Activated CD8-positive, alpha-beta memory T cell treated with anti-CD3 and anti-CD28 coated beads, Interleukin-2, amount 50 U/mL, for 1 hour (primary cell): ENCODE results near the gene ADGRA1.

ENCODE experiments used
- DNase-seq: peaks from one replicate; pipeline ENCODE4 v3.0.0-alpha.2; 2020; ENCODE audit errors: extremely low read depth

ADGRA1 gene

DNA sequence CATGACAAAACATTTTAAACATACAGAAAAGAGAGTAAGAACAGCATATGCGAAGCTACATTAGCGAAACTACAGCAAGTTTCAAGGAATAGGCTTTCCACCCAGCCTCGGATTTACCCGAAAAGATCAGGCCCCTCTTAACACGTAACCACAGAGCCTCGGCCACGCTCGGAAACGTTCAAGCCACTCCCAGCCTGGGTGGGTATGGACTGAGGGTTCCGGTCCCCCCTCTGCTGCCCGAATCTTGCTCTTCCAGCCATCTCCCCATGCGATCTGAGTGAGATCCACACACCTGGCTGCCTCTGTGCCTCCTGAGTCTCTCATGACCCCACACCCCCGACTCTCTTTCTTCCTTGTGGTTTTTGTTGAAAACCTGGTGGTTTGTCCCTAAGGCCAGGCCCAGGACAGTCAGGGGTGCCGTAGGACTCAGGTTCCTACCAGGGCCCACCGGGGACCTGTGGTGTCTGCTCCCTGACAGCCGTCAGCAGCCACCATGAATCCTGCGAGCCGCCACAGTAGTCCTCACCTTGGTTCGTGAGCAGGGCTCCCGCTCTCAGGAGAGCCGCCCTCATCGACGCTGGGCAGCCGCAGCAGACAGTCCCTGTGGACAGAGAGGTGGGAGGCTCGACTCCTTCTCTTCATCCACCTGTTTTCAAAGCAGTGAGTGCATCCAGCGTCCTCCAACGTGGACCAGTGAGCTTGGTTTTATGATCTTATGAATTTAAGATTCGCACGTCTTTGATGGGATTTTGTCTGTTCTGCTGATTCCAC lies 90.8 kb downstream of the ADGRA1 start:
- DNase-seq = no peak

DNA sequence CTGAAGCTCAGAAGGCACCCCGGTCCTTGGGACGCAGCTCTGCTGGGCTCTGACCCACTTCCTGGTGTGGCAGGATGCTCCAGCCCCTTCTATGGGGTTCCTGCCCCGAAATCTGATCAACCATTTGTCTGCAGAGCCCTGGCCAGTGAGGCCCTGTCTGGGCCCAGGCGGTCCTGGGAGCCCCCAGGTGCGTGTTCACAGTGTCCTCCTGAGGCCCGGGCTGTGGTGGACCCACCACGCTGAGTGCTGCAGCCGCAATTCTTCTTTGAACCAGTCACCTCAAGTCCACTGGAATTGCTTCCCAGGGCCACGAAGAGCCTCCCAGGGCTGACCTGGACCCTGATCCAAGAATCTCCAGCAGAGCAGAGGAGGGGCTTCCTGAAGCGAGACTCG lies 91.4 kb downstream of the ADGRA1 start:
- DNase-seq = no peak

DNA sequence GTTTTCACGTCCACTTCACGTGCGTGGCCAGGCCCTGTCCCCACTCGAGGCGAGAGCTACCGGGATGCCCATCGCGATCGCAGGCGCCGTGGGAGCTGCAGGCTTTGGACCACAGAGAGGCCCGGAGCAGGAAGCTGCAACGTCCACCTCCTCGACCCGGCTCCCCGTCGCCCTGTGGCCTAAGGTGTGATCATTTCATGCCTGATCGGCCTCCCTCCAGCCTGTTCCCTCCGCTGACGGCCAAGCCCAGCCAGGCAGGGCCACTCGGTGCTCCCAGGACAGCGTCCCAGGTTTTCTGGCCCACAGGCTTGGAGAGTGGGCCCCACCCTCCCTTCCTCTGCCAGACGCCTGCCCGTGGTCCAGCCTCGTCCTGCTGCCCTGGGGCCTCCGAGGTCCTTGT lies 91.9 kb downstream of the ADGRA1 start:
- DNase-seq = no peak

GRCh38 chr10:133180192-133180964 lies 92.7 kb downstream of the ADGRA1 start:
- DNase-seq = no peak

- DNase-seq = no peak
These were observed 93.4 kb downstream of the ADGRA1 start for GRCh38 chr10:133180965-133181639.
